Cardiac fibroblast (primary cell): Measurements from ENCODE around the gene CCDC39.

ENCODE experiments used
- DNase-seq, 2 donors: peaks; one replicate each; pipeline versions ENCODE4 v3.0.0 to v3.0.0-alpha.2; 2010; ENCODE audit warnings: low read depth in 2 of 2
- H3K4me3 ChIP-seq, 2 donors: replicated peaks in 1 of 2; 1 replicate in 1 of 2; 2 replicates in 1 of 2; pipeline ENCODE4 v1.5.1; 2011; ENCODE audit warnings: low read depth in 2 of 2, low read length in 2 of 2, mild to moderate bottlenecking in 2 of 2, moderate library complexity in 1 of 2
- CTCF ChIP-seq: IDR thresholded peaks from one replicate; pipeline ENCODE4 v1.5.1; 2011; ENCODE audit warnings: low read depth, mild to moderate bottlenecking, low read length, inconsistent platforms

The CCDC39 gene

GRCh38 chr3:180698760-180699270, 19.5 kb upstream of the CCDC39 start:
- H3K4me3 ChIP-seq: no peak overlapping the region
- TF ChIP-seq CTCF: no peak
- DNase-seq: no peak

- TF ChIP-seq CTCF: no peak
- no peak overlapping the region for H3K4me3 ChIP-seq
- no peak for DNase-seq
Measured at GRCh38 chr3:180694321-180694720, 15.0 kb upstream of the CCDC39 start.

- TF ChIP-seq CTCF: no peak
- no peak for DNase-seq
- H3K4me3 ChIP-seq: no peak overlapping the region
Measured at GRCh38 chr3:180693656-180694055, 14.4 kb upstream of the CCDC39 start.

- no peak overlapping the region for H3K4me3 ChIP-seq
- no peak for TF ChIP-seq CTCF
- DNase-seq: no peak
Measured at GRCh38 chr3:180690061-180690460, 10.8 kb upstream of the CCDC39 start.

- DNase-seq: no peak
- H3K4me3 ChIP-seq: no peak overlapping the region
- TF ChIP-seq CTCF: no peak
Measured at GRCh38 chr3:180684807-180685206, 5.5 kb upstream of the CCDC39 start.

- H3K4me3 ChIP-seq: no peak overlapping the region
- no peak for DNase-seq
- no peak for TF ChIP-seq CTCF
Measured at GRCh38 chr3:180683816-180684215, 4.5 kb upstream of the CCDC39 start.

GRCh38 chr3:180680097-180680430, 775 bp upstream of the CCDC39 start:
- TF ChIP-seq CTCF: peak; percentile 54
- H3K4me3 ChIP-seq: peak overlapping the region; percentile 57 to 65
- peak; percentile 47 to 51 for DNase-seq
